Lower lobe of right lung (tissue), 2 donors: ENCODE data around the gene NDUFS1. TPM values are rescaled to one million over a fixed set of nuclear protein-coding genes. Genes with fewer than 3 reads are reported as not detected.
A peak's percentile ranks its signal among the peaks of the same experiment; 100 is the strongest.

ENCODE experiments used
- ATAC-seq, 2 donors: fragments of 200-7000 bp; cut with Tn5 transposase; one replicate each; pipeline ENCODE4 v1.9.1; 2020 to 2022; ENCODE audit warnings: mild to moderate bottlenecking in 2 of 2, moderate library complexity in 2 of 2
- DNase-seq: peaks from one replicate; pipeline ENCODE4 v3.0.0-alpha.2; 2020
- H3K27ac ChIP-seq: fragments of 200-600 bp; one replicate; pipeline ENCODE4 v1.8.0; 2022
- H3K27me3 ChIP-seq: fragments of 200-600 bp; one replicate; pipeline ENCODE4 v1.8.0; 2022; ENCODE audit warnings: low read depth
- H3K36me3 ChIP-seq: fragments of 200-600 bp; one replicate; pipeline ENCODE4 v1.8.0; 2022; ENCODE audit warnings: mild to moderate bottlenecking
- H3K4me1 ChIP-seq: fragments of 200-600 bp; one replicate; pipeline ENCODE4 v1.8.0; 2022
- H3K4me3 ChIP-seq: fragments of 200-600 bp; one replicate; pipeline ENCODE4 v1.8.0; 2022; ENCODE audit warnings: mild to moderate bottlenecking
- H3K9me3 ChIP-seq: fragments of 200-600 bp; one replicate; pipeline ENCODE4 v1.8.0; 2022
- CTCF ChIP-seq: fragments of 200-600 bp; IDR thresholded peaks from one replicate; pipeline ENCODE4 v1.8.0; 2022; ENCODE audit warnings: antibody characterized with exemption, mild to moderate bottlenecking
- intact Hi-C: fragments of 100-400 bp; cut with DNase I; formaldehyde crosslinking; loops from one replicate; pipeline ENCODE4 v1.11.0; 2022
- total RNA-seq: library from RNA; stranded (reverse); fragmentation: NEBNext Ultra II Directional; extraction: Animal tissue kit (Norgen Biotek cat#: 25700); gene quantifications from one replicate; pipeline ENCODE4 v1.2.1, GENCODE V29; 2021
- donor health status: DM: no; HTN: yes; CAD: no; lungs with severe emphysema.

The NDUFS1 gene
- total RNA-seq, 1 donor from 2014 or later = 58.2 TPM

- no peak overlapping the region for H3K4me3 ChIP-seq
- no peaks in the 10 kb centered on the region for H3K27me3 ChIP-seq
- no peak for DNase-seq
- intact Hi-C loops = no loop called here
- TF ChIP-seq CTCF = no peak
- H3K27ac ChIP-seq = no peak overlapping the region
- no peaks in the 10 kb centered on the region for H3K9me3 ChIP-seq
- peaks cover 13% of the 10 kb centered on the region for H3K4me1 ChIP-seq
- peaks cover 5% of the 10 kb centered on the region for H3K36me3 ChIP-seq
- ATAC-seq = no peak
Measured at GRCh38 chr2:206092297-206092696, 66.9 kb downstream of the NDUFS1 start.

GRCh38 chr2:206088248-206088647, 71.0 kb downstream of the NDUFS1 start:
- Histone ChIP-seq H3K27me3 (no peaks in the 10 kb centered on the region), H3K4me1 (peaks cover 27% of the 10 kb centered on the region), H3K9me3 (no peaks in the 10 kb centered on the region), H3K36me3 (peaks cover 5% of the 10 kb centered on the region), H3K27ac (no peak overlapping the region), H3K4me3 (no peak overlapping the region)
- no peak for TF ChIP-seq CTCF
- intact Hi-C loops = no loop called here
- DNase-seq (no peak), ATAC-seq (no peak)

DNA sequence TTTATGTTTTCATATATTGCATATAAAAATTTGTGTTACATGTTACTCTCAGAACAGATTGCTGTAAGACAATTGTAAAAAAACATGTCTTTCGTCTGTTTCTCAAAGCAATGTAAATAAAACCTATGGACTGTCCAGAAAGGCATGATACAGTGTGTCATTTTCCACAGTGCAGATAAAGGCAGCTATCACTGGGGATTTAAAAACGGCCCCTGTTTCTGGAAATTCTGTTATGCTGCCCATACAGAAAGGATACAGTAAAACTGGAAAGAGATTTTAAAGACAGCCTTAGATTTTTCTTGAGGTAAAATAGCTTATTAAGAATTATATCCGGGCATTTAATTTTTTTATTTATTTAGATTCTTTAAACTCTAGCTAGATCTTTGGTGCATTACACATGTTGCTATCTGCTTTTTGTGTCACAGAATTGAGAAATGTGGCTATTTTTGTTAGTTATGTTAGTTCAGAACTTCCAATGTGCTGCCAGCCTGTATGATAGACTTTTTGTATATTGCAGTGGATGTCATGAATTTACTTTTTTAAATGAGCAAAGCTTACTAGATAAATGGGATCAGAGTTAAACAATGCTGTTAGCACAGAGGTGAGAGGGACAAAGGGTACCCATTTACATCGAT, 72.4 kb downstream of the NDUFS1 start:
- peak overlapping the region; percentile 84 for H3K4me3 ChIP-seq
- ATAC-seq (no peak), DNase-seq (no peak)
- H3K27ac ChIP-seq = peak overlapping the region; percentile 99
- H3K36me3 ChIP-seq = peaks cover 5% of the 10 kb centered on the region
- no peak for TF ChIP-seq CTCF
- no peaks in the 10 kb centered on the region for H3K27me3 ChIP-seq
- H3K4me1 ChIP-seq = peaks cover 30% of the 10 kb centered on the region
- no peaks in the 10 kb centered on the region for H3K9me3 ChIP-seq
- intact Hi-C loops = no loop called here

DNA sequence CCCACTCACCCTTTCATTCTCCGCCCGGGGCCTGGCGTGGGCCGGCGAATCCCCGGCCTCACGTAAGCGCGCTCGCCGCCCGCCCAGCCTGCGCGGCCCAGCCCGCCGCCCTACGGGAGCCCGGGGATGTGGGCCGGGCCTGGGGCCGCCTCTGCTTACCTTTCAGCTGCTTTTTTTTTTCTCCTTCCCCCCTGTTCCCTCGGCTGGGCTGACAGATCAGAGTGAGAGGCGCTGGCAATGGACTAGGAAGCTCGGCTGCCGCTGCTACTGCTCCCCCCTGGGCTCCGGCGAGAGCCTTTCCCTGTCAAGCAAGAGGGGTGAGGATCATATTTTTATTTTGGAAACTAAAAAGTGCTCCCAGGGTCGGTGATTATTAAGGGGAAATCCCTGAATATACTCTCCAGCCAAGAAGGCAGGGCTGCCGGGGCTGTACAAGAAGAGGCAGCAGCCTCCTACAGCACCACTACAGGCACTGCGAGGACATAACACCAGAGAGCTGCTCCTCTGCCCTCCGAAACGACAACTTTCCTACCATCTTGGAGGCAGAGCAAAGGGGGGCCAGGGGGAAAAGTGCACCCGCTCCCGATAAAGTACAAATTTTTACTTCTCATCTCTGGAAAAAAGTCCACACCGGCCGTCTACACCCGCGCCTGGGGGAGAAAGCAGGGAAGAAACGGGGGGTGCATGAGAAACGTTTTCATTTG, 73.3 kb downstream of the NDUFS1 start, which contains the start of gene INO80D:
Gene INO80D, minus strand, starts transcription at position 433 of the 704 bp plus-strand sequence. CDS start 23,158 bp downstream, outside the sequence.
- Histone ChIP-seq H3K4me3 (peak within 1 kb of the TSS; percentile 84), H3K27me3 (no peaks in the 10 kb centered on the region), H3K9me3 (no peaks in the 10 kb centered on the region), H3K4me1 (peaks cover 30% of the 10 kb centered on the region), H3K36me3 (peaks cover 5% of the 10 kb centered on the region), H3K27ac (peak within 1 kb of the TSS; percentile 99)
- peak; percentile 56 for TF ChIP-seq CTCF
- intact Hi-C loops = no loop called here
- peak; percentile 93 to 95 for ATAC-seq
- DNase-seq = peak; percentile 84

- Histone ChIP-seq H3K27ac (peak overlapping the region; percentile 99), H3K9me3 (no peaks in the 10 kb centered on the region), H3K4me1 (peaks cover 30% of the 10 kb centered on the region), H3K36me3 (peaks cover 5% of the 10 kb centered on the region), H3K4me3 (peak overlapping the region; percentile 84), H3K27me3 (no peaks in the 10 kb centered on the region)
- DNase-seq = peak; percentile 60
- TF ChIP-seq CTCF = no peak
- intact Hi-C loops = no loop called here
- peak; percentile 47 to 65 for ATAC-seq
Measured at GRCh38 chr2:206084870-206085741, 74.1 kb downstream of the NDUFS1 start.
